Left lung (tissue), 10 donors: Measurements from ENCODE around the gene DLGAP4. TPM values are rescaled to one million over a fixed set of nuclear protein-coding genes. Genes with fewer than 3 reads are reported as not detected.

ENCODE experiments used
- ATAC-seq: fragments of 200-7000 bp; cut with Tn5 transposase; one replicate; pipeline ENCODE4 v1.9.1; 2020; ENCODE audit warnings: moderate library complexity
- DNase-seq, 4 donors: peaks; one replicate each; pipeline ENCODE4 v3.0.0-alpha.2; 2013 to 2020
- H3K27ac ChIP-seq, 2 donors: fragments of 200-600 bp; sonication (generic) in 1 of 2; one replicate each; pipeline versions ENCODE4 v1.5.0 to v1.8.0; 2020 to 2021
- H3K27me3 ChIP-seq, 2 donors: fragments of 200-600 bp; sonication (generic) in 1 of 2; one replicate each; pipeline versions ENCODE4 v1.5.0 to v1.8.0; 2020 to 2021
- H3K36me3 ChIP-seq, 2 donors: fragments of 200-600 bp; sonication (generic) in 1 of 2; one replicate each; pipeline versions ENCODE4 v1.5.0 to v1.8.0; 2020 to 2021
- H3K4me1 ChIP-seq, 2 donors: fragments of 200-600 bp; one replicate each; pipeline ENCODE4 v1.8.0; 2021
- H3K4me3 ChIP-seq, 2 donors: fragments of 200-600 bp; sonication (generic) in 1 of 2; one replicate each; pipeline versions ENCODE4 v1.5.0 to v1.8.0; 2020 to 2021; ENCODE audit warnings: mild to moderate bottlenecking in 1 of 2
- H3K9me3 ChIP-seq, 2 donors: fragments of 200-600 bp; sonication (generic) in 1 of 2; one replicate each; pipeline versions ENCODE4 v1.5.0 to v1.8.0; 2020 to 2021
- CTCF ChIP-seq, 2 donors: fragments of 200-600 bp; sonication (generic) in 1 of 2; IDR thresholded peaks; one replicate each; pipeline versions ENCODE4 v1.5.0 to v1.8.0; 2021; ENCODE audit warnings: antibody characterized with exemption in 2 of 2
- intact Hi-C, 2 donors: fragments of 100-400 bp; cut with DNase I; formaldehyde crosslinking; loops; one replicate each; pipeline versions ENCODE4 v1.11.2 to v1.14.2; 2022
- polyA plus RNA-seq, 6 donors: library from polyadenylated mRNA; unstranded; fragments of 120-200 nt; gene quantifications; one replicate each; pipeline ENCODE4 v1.2.1, GENCODE V29; 2013; ENCODE audit not compliant: insufficient read length in 6 of 6
- total RNA-seq, 2 donors: library from RNA; stranded (reverse); fragmentation: NEBNext Ultra II Directional; extraction: Animal tissue kit (Norgen Biotek cat#: 25700); gene quantifications; one replicate each; pipeline ENCODE4 v1.2.1, GENCODE V29; 2021
- donor health status: DM: no; HTN: yes; CAD: no.
- donor health status: DM: no; HTN: no; CAD: no.

The DLGAP4 gene
- total and polyA plus RNA-seq, 8 donors = 53.5 to 84.3 (median 72.1) TPM

- ATAC-seq (no peak), DNase-seq (no peak)
- intact Hi-C loops = no loop called here
- TF ChIP-seq CTCF (IDR thresholded peaks at IDR 0.05) = no peak
- H3K9me3 ChIP-seq = no peaks in the 10 kb centered on the region
- no peaks in the 10 kb centered on the region for H3K27me3 ChIP-seq
- peaks cover 0 to 13% of the 10 kb centered on the region in 2 donors for H3K36me3 ChIP-seq
- no peak overlapping the region for H3K4me3 ChIP-seq
- H3K27ac ChIP-seq = no peak overlapping the region
- no peaks in the 10 kb centered on the region for H3K4me1 ChIP-seq
These were observed 44.6 kb upstream of the DLGAP4 start for GRCh38 chr20:36261389-36262105.

GRCh38 chr20:36262440-36262839 is 43.7 kb upstream of the DLGAP4 start:
- H3K36me3 ChIP-seq = peaks cover 0 to 4% of the 10 kb centered on the region in 2 donors
- H3K27ac ChIP-seq = no peak overlapping the region
- DNase-seq = no peak
- ATAC-seq = no peak
- no peak overlapping the region for H3K4me3 ChIP-seq
- intact Hi-C loops = no loop called here
- TF ChIP-seq CTCF (IDR thresholded peaks at IDR 0.05) = no peak
- no peaks in the 10 kb centered on the region for H3K9me3 ChIP-seq
- no peaks in the 10 kb centered on the region for H3K27me3 ChIP-seq
- no peaks in the 10 kb centered on the region for H3K4me1 ChIP-seq

GRCh38 chr20:36264426-36265246 is 41.5 kb upstream of the DLGAP4 start:
- ATAC-seq (no peak), DNase-seq (no peak)
- no peaks in the 10 kb centered on the region for H3K36me3 ChIP-seq
- intact Hi-C loops = no loop called here
- H3K4me3 ChIP-seq = no peak overlapping the region
- no peaks in the 10 kb centered on the region for H3K9me3 ChIP-seq
- no peaks in the 10 kb centered on the region for H3K4me1 ChIP-seq
- TF ChIP-seq CTCF (IDR thresholded peaks at IDR 0.05) = no peak
- H3K27ac ChIP-seq = no peak overlapping the region
- no peaks in the 10 kb centered on the region for H3K27me3 ChIP-seq

DNA sequence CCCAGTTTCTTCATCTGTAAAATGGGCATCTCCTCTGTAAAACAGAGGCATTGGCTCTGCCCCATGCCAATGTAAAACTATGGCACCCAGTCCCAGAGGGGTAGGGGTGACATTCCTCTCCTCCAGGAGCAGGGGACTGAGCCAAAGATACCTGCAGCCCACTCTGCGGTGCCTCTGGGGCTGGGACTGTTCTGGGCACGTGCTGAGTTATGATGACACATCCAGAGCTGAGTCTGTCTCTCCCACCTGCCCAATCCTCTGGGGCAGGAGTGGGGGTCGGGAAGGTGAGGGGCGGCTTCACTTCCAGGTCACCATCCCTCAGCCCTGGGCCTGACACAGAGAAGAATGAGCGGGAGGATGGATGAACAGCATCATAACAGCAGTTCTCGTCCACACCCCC is 40.0 kb upstream of the DLGAP4 start:
- no peak for DNase-seq
- H3K9me3 ChIP-seq = no peaks in the 10 kb centered on the region
- no peaks in the 10 kb centered on the region for H3K27me3 ChIP-seq
- no peaks in the 10 kb centered on the region for H3K36me3 ChIP-seq
- ATAC-seq = no peak
- no peaks in the 10 kb centered on the region for H3K4me1 ChIP-seq
- H3K4me3 ChIP-seq = no peak overlapping the region
- intact Hi-C loops = no loop called here
- no peak overlapping the region for H3K27ac ChIP-seq
- TF ChIP-seq CTCF (IDR thresholded peaks at IDR 0.05) = no peak

DNA sequence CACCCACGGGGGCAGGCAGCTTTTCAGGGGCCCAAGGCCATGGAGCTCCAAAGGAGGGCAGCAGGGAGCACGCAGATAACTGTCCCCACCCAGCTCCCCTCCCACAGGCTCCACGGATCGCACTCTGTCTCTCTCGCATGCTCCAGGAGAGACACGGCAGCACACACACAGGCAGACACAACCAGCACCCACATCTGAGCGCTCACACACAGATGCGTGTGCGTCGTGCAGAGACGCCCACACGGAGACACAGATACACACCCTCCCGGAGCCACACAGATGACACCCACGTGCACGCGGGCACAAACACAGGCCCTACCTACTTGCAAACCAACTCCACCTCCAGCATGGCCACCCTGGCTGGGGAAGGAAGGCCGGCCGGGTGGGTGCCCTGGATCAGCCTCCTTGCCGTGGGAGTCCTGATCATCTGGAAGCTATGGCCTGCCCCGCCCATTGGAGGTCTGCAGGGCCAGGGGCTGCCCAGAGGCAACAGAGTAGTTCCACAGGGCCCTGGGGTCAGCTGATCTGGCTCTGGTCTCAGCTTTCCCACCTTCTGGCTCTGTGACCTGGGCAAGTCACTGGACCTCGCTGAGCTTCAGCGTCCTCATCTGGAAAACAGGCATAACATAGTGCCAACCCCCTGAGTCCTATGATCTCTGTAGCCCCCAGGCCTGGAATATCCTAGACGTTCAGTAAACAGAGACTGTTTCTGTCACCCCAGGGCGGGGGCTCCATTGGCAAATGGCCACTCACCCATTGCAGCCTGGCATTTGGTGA is 38.3 kb upstream of the DLGAP4 start:
- Histone ChIP-seq H3K4me3 (no peak overlapping the region), H3K36me3 (no peaks in the 10 kb centered on the region), H3K27me3 (peaks cover 0 to 4% of the 10 kb centered on the region in 2 donors), H3K27ac (no peak overlapping the region), H3K9me3 (no peaks in the 10 kb centered on the region), H3K4me1 (no peaks in the 10 kb centered on the region)
- ATAC-seq (no peak), DNase-seq (no peak)
- intact Hi-C loops = no loop called here
- no peak for TF ChIP-seq CTCF (IDR thresholded peaks at IDR 0.05)
